T-helper 1 cell treated with Interleukin-12 subunit alpha and Interleukin-12 subunit beta and Interleukin-4 antibody, amounts not matched to agents 30 μg/mL and 1 μg/mL, for 36 hours (primary cell): ENCODE measurements around the gene ULK4.
"Not testable (repeated sequence)": the region's sequence is repeated elsewhere in the genome, so short reads cannot be mapped to it uniquely, and the experiment has no call there.

Experiments
- H3K27ac Mint-ChIP-seq: one replicate; pipeline ENCODE4 v1.8.0; 2021; ENCODE audit warnings: mild to moderate bottlenecking, mixed read lengths
- H3K27me3 Mint-ChIP-seq: one replicate; pipeline ENCODE4 v1.8.0; 2021; ENCODE audit warnings: low read depth, mixed read lengths
- H3K36me3 Mint-ChIP-seq: one replicate; pipeline ENCODE4 v1.8.0; 2021; ENCODE audit warnings: low read depth, mixed read lengths
- H3K4me1 Mint-ChIP-seq: one replicate; pipeline ENCODE4 v1.8.0; 2021; ENCODE audit warnings: low read depth, mixed read lengths
- H3K4me3 Mint-ChIP-seq: one replicate; pipeline ENCODE4 v1.8.0; 2021; ENCODE audit warnings: mild to moderate bottlenecking, moderate library complexity, mixed read lengths
- H3K9me3 Mint-ChIP-seq: one replicate; pipeline ENCODE4 v1.8.0; 2021; ENCODE audit warnings: mixed read lengths

The ULK4 gene

DNA sequence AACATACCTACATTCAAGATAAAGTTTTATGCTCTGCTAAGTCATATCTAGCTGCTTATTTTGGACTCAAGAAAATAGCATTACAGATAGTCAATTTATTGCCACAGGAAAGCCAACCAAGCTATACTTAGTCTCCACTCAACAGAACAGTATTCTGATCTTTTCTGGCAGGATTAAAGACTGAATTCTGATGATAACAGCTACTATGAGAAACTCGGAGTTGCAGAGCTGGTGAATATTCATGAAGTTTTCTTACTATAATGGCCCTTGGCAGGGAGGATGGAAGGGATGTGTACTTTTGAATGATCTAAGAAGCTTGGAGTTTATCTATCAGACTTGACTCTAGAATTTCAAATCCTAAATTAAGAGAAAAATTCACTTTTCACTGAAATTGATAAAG lies 524.9 kb downstream of the ULK4 start:
- Mint-ChIP-seq H3K36me3 (no peaks in the 10 kb centered on the region), H3K4me1 (no peaks in the 10 kb centered on the region), H3K27ac (no peak overlapping the region), H3K27me3 (no peaks in the 10 kb centered on the region), H3K9me3 (no peaks in the 10 kb centered on the region), H3K4me3 (no peak overlapping the region)

DNA sequence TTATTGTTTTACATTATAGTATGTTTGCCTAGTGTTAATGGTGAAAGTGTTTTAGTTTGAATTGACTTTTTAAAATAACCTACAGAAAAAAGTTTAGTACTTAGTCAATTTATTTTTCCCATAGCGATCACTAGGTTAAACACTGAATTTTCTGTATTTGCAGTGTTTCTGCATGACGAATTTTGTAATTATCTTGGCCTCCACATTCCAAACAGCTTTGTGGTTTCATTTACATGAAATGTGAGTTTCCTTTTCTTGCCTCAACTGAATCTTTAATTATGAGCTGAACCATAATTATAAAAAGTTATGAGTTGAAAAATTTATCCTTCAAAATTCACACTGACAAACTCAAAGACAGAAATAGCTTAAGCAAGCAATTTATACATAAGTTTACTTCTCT lies 527.1 kb downstream of the ULK4 start:
- Mint-ChIP-seq H3K27me3 (no peaks in the 10 kb centered on the region), H3K27ac (no peak overlapping the region), H3K4me3 (no peak overlapping the region), H3K36me3 (no peaks in the 10 kb centered on the region), H3K4me1 (no peaks in the 10 kb centered on the region), H3K9me3 (no peaks in the 10 kb centered on the region)

DNA sequence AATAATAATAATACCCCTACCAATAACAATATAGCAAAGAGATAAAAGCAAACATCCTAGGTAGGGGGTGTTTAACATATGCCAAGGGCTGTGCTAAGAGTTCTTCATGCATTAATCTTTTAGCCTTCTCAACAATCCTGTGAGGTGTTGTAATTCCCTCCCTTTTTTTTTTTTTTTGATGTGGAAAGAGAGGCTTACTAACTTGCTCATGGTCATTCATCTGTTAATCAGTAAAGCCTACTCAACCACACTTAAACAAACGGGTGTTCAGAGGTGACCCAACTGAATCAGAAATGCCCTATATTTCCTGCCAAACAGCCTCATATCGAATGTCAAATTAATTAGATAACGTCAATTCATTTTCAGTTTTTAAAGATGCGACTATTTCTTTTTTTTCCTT lies 530.5 kb downstream of the ULK4 start:
- peaks cover 28% of the 10 kb centered on the region for H3K27me3 Mint-ChIP-seq

DNA sequence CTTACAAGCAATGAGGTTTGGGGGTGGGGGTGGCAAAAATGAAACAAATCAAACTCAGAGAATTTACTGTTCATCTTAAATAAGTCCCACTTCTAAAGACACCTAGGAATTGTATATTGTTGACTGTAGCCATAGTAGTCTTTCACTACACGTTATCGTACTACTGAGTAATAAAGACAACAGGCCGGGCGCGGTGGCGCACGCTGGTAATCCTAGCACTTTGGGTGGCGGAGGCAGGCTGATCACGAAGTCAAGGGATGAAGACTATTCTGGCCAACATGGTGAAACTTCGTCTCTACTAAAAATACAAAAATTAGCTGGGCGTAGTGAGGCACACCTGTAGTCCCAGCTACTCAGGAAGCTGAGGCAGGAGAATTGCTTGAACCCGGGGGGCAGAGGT lies 531.0 kb downstream of the ULK4 start:
- no peak overlapping the region for H3K4me3 Mint-ChIP-seq
- no peak overlapping the region for H3K27ac Mint-ChIP-seq
- peaks cover 33% of the 10 kb centered on the region for H3K27me3 Mint-ChIP-seq
- H3K4me1 Mint-ChIP-seq, result peaks cover 4% of the 10 kb centered on the region
- peaks cover 7% of the 10 kb centered on the region for H3K36me3 Mint-ChIP-seq
- peaks cover 12% of the 10 kb centered on the region for H3K9me3 Mint-ChIP-seq

More for the DNA sequence above, 530.5 kb downstream of the ULK4 start:
- no peak overlapping the region for H3K27ac Mint-ChIP-seq
- peaks cover 2% of the 10 kb centered on the region for H3K4me1 Mint-ChIP-seq
- peaks cover 4% of the 10 kb centered on the region for H3K36me3 Mint-ChIP-seq
- peaks cover 7% of the 10 kb centered on the region for H3K9me3 Mint-ChIP-seq
- no peak overlapping the region for H3K4me3 Mint-ChIP-seq

DNA sequence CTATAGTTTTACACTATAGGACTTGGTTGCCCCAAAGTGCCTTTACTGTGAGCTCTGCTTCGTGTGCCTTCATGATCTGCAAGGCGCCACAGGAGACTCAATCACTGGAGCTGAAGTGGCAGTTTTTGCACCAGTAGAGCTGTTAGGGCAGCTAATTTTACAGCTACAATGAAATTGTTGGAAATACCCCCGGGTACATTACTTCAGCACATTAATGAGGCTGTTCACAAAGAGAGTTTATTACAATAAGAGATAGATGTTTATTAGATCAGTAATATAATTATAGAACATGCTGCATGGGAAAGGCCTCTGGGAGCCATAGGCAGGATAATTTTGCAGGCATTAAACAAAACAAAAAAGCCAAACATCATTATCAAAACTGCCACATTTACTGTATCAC lies 531.5 kb downstream of the ULK4 start:
- Mint-ChIP-seq H3K27ac (no peak overlapping the region), H3K27me3 (peaks cover 37% of the 10 kb centered on the region), H3K36me3 (peaks cover 7% of the 10 kb centered on the region), H3K4me3 (no peak overlapping the region), H3K9me3 (peaks cover 16% of the 10 kb centered on the region), H3K4me1 (peaks cover 4% of the 10 kb centered on the region)

DNA sequence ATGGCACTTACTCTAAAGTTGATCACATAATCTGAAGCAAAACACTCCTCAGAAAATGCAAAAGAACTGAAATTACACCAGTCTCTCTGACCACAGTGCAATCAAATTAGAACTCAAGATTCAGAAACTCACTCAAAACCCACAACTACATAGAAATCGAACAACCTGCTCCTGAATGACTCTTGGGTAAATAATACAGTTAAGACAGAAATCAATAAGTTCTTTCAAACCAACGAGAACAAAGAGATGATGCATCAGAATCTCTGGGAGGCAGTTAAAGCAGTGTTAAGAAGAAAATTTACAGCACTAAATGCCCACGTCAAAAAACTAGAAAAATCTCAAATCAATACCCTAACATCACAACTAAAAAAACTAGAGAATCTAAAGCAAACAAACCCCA lies 535.4 kb downstream of the ULK4 start:
- Mint-ChIP-seq H3K27ac (no peak overlapping the region), H3K9me3 (peaks cover 21% of the 10 kb centered on the region), H3K27me3 (peaks cover 44% of the 10 kb centered on the region), H3K4me1 (peaks cover 17% of the 10 kb centered on the region), H3K36me3 (peaks cover 9% of the 10 kb centered on the region), H3K4me3 (no peak overlapping the region)

DNA sequence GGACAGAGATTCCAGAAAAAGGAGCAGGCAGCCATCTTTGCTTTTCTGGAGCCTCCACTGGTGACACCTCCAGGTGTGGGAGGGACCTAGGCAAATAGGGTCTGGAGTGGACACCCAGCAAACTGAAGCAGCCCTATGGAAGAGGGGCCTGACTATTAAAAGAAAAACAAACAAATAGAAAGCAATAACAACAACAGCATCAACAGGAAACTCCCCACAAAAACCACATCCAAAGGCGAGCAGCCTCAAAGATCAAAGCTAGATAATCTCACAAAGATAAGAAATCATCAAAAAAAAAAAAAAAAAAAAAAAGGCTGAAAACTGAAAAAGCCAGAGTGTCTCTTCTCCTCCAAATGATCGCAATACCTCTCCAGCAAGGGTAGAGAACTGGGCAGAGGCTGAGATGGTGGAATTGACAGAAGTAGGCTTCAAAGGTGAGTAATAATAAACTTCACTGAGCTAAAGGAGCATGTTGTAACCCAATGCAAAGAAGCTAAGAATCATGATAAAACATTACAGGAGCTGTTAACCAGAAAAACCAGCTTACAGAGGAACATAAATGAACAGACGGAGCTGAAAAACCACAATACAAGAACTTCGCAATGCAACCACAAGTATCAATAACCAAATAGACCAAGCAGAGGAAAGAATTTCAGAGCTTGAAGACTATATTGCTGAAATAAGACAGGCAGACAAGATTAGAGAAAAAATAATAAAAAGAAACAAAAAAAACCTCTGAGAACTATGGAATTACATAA lies 537.2 kb downstream of the ULK4 start:
- peaks cover 9% of the 10 kb centered on the region for H3K36me3 Mint-ChIP-seq
- peaks cover 44% of the 10 kb centered on the region for H3K27me3 Mint-ChIP-seq
- peaks cover 21% of the 10 kb centered on the region for H3K9me3 Mint-ChIP-seq
- H3K4me1 Mint-ChIP-seq, result peaks cover 20% of the 10 kb centered on the region
- peak overlapping the region; percentile 29 for H3K27ac Mint-ChIP-seq
- peak overlapping the region; percentile 69 for H3K4me3 Mint-ChIP-seq

DNA sequence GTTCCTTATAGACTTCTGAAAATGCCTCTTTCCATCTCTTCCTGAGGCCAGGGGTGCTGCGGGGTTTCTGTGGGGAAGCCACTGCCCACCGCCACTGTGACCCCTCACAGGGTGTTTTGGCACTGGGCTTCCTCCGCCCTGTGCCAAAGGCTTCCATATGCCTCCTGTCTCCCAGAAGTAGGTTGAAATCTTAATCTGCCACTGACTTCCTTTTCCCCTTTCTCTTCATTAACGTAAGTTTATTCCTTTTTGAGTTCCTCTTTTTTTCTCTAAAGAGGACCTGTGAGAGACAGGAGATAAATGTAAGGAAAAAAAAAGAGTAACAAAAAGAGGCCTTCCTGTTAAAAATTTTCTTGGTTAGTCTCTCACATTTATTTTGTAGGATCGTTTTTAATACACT lies 542.1 kb downstream of the ULK4 start:
- no peaks in the 10 kb centered on the region for H3K36me3 Mint-ChIP-seq
- no peak overlapping the region for H3K4me3 Mint-ChIP-seq
- H3K4me1 Mint-ChIP-seq, result peaks cover 21% of the 10 kb centered on the region
- no peak overlapping the region for H3K27ac Mint-ChIP-seq
- peaks cover 4% of the 10 kb centered on the region for H3K27me3 Mint-ChIP-seq
- peaks cover under 1% of the 10 kb centered on the region for H3K9me3 Mint-ChIP-seq

DNA sequence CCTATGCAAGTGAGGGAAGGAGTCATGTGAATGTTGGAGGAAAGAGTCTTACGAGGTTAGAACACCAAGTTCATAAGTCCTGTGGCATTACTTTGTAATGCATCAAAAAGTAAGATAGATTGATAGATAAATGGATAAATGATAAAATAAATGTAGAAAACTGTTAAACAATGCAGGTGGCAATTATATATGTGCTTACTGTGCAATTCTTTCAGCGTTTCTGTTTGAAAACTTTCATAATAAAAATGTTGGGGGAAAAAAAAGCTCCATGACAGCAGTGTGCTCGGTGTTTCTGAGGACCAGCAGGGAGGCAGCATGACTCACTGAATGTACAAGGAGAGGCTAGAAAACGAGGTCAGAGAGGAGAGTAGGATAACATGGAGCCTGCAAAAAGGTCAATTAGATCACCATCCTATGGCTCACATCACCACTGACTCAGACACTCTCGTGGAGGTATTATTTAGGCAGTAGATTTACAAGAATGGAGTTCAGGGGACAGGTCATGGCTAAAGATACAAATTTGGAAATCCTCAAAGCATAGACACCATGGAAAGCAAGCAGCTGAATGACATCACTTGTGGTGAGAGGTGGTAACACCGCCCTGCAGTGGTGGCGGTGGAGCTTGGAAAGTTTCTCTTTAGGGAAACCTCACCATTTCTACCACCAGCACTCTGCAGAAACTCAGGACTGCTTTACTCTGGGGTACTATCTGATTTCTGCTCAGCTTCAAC lies 542.8 kb downstream of the ULK4 start:
- no peaks in the 10 kb centered on the region for H3K9me3 Mint-ChIP-seq
- peaks cover 16% of the 10 kb centered on the region for H3K4me1 Mint-ChIP-seq
- no peaks in the 10 kb centered on the region for H3K27me3 Mint-ChIP-seq
- H3K36me3 Mint-ChIP-seq, result no peaks in the 10 kb centered on the region
- H3K27ac Mint-ChIP-seq, result peak overlapping the region; percentile 28
- peak overlapping the region; percentile 15 for H3K4me3 Mint-ChIP-seq

DNA sequence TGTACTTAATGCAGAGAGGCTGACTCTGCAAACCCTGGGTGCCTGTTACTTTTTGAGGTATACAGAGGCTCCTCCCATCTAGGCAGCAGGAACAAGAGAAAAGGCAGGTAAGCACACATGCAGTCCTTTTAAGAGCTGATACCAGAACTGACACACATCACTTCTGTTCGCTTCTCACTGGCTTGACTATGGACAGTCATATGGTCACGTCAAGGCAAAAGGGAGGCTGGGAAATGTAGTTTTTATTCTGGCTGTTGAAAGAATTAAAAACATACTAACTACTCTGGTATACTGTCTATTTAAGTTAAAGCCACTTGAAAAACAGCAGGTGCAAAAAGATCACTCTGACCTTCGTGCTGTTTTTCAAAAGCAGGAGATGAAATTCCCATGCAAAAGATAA lies 544.3 kb downstream of the ULK4 start:
- no peak overlapping the region for H3K27ac Mint-ChIP-seq
- H3K36me3 Mint-ChIP-seq, result no peaks in the 10 kb centered on the region
- H3K4me3 Mint-ChIP-seq, result no peak overlapping the region
- H3K4me1 Mint-ChIP-seq, result peaks cover 13% of the 10 kb centered on the region
- no peaks in the 10 kb centered on the region for H3K9me3 Mint-ChIP-seq
- H3K27me3 Mint-ChIP-seq, result no peaks in the 10 kb centered on the region

DNA sequence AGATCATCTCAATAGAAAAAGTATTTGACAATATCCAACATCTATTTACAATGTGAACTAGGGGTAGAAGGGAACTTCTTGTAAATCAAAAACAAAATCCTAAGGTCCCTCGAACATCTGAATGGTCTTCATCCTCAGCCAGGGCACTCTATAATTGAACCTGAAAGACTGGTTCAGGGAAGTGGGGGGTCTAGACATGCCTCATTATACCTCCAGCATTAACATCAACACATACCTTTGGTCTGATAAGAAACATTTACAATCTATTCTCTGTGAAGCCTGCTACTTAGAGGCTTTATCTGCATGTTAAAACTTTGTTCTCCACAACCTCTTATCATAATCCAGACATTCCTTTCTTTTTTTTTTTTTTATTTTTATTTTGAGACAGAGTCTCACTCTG lies 550.8 kb downstream of the ULK4 start:
- no peak overlapping the region for H3K27ac Mint-ChIP-seq

DNA sequence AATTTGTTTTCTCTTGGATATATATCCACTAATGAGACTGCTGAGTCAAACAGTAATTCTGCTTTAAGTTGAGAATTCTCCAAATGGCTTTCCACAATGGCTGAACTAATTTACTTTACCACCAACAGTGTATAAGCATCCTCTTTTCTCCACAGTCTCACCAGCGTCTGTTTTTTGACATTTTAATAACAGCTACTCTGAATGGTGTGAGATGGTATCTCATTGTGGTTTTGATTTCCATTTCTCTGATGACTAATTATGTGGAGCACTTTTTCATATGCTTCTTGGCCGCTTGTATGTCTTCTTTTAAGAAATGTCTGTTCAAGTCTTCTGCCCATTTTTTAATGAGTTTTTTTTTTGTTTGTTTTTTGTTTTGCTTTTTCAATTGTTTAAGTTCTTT lies 556.4 kb downstream of the ULK4 start:
- Mint-ChIP-seq H3K4me1 (no peaks in the 10 kb centered on the region), H3K9me3 (peaks cover 11% of the 10 kb centered on the region), H3K27me3 (no peaks in the 10 kb centered on the region), H3K4me3 (no peak overlapping the region), H3K36me3 (no peaks in the 10 kb centered on the region), H3K27ac (no peak overlapping the region)

More for the DNA sequence above, 550.8 kb downstream of the ULK4 start:
- H3K4me1 Mint-ChIP-seq, result no peaks in the 10 kb centered on the region
- no peaks in the 10 kb centered on the region for H3K36me3 Mint-ChIP-seq
- H3K9me3 Mint-ChIP-seq, result peaks cover 11% of the 10 kb centered on the region
- no peaks in the 10 kb centered on the region for H3K27me3 Mint-ChIP-seq
- no peak overlapping the region for H3K4me3 Mint-ChIP-seq

DNA sequence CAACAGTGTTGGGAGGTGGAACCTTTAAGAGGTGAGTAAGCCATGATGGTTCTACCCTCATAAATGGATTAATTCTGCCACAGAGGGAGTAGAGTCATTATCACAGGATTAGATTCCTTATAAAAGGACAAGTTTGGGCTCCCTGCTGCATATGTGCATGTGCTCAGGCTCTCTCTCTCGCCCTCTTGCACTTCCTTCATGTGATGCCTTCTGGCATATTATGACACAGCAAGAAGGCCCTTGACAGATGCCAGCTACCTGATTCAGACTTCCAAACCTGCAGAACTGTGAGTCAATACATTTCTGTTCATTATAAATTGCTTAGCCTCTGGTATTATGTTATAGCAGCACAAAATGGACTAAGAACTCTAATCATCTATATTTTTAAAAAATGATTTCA lies 557.3 kb downstream of the ULK4 start:
- H3K36me3 Mint-ChIP-seq, result no peaks in the 10 kb centered on the region
- H3K27me3 Mint-ChIP-seq, result no peaks in the 10 kb centered on the region
- no peak overlapping the region for H3K4me3 Mint-ChIP-seq
- no peak overlapping the region for H3K27ac Mint-ChIP-seq
- H3K9me3 Mint-ChIP-seq, result peaks cover 11% of the 10 kb centered on the region
- no peaks in the 10 kb centered on the region for H3K4me1 Mint-ChIP-seq

DNA sequence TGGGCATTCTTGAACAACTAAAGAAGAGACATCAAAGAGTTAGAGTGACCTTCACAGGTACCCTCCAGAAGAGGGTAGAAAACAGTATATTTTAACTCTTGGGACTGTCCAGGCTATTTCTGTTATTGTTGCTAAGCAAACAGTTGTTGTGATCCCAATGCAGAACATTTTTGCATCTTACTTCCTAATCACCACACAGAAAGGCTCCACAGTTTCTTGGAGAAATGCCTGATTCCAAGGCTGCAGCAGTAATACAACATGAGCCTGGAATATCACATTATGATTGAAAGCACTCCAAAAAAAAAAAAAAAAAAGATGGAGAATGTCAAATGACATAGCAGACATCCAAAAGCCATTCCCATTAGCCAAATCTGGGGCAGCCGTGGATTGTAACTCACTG lies 567.0 kb downstream of the ULK4 start:
- Mint-ChIP-seq H3K4me3 (no peak overlapping the region), H3K36me3 (no peaks in the 10 kb centered on the region), H3K27me3 (no peaks in the 10 kb centered on the region), H3K9me3 (peaks cover 11% of the 10 kb centered on the region), H3K4me1 (no peaks in the 10 kb centered on the region), H3K27ac (no peak overlapping the region)

DNA sequence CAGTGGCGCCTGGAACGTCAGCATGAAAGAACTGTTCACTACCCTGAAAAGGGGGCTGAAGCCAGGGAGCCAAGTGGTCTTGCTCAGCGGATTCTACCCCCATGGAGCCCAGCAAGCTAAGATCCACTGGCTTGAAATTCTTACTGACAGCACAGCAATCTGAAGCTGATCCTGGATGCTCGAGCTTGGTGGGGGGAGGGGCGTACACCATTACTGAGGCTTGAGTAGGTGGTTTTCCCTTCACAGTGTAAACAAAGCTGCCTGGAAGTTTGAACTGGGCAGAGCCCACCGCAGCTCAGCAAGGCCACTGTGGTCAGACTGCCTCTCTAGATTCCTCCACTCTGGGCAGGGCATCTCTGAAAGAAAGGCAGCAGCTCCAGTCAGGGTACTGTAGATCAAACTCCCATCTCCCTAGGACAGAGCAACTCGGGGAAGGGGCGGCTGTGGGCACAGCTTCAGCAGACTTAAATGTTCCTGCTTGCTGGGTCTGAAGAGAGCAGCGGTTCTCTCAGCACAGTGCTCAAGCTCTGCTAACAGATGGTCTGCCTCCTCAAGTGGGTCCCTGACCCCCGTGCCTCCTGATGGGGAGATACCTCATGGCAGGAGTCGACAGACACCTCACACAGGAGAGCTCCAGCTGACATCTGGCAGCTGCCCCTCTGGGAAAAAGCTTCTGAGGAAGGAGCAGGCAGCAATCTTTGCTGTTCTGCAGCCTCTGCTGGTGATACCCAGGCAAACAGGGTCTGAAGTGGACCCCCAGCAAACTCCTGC lies 591.0 kb downstream of the ULK4 start:
- H3K4me1 Mint-ChIP-seq, H3K4me3 Mint-ChIP-seq, H3K9me3 Mint-ChIP-seq, H3K27me3 Mint-ChIP-seq, H3K27ac Mint-ChIP-seq, H3K36me3 Mint-ChIP-seq: not testable (repeated sequence)
